Keratinocyte (primary cell): ENCODE results near the gene PRKCSH. TPM values are rescaled to one million over a fixed set of nuclear protein-coding genes. Genes with fewer than 3 reads are reported as not detected.

Experiments
- DNase-seq: peaks from one replicate; pipeline ENCODE4 v3.0.0-alpha.2; 2011; ENCODE audit warnings: low read depth, missing footprints, low spot score
- FAIRE-seq: peaks from 2 replicates; lab custom pipeline; 2011; peaks lifted over from hg19 to GRCh38; lab: Jason Lieb, UNC
- H2AFZ ChIP-seq: 2 replicates; pipeline ENCODE4 v1.6.0; 2012; ENCODE audit warnings: low read length, control low read depth, inconsistent platforms; ENCODE audit not compliant: control insufficient read depth
- H3K27ac ChIP-seq: 2 replicates; pipeline ENCODE4 v1.5.1; 2011; ENCODE audit warnings: low read length; ENCODE audit not compliant: control insufficient read depth, insufficient read depth
- H3K27me3 ChIP-seq: 3 replicates; pipeline ENCODE4 v1.6.0; 2011; ENCODE audit warnings: low read length; ENCODE audit not compliant: control insufficient read depth, insufficient read depth; ENCODE audit errors: extremely low read depth
- H3K36me3 ChIP-seq, 2 experiments: 2 replicates in 1 of 2; 3 replicates in 1 of 2; pipeline ENCODE4 v1.5.1; 2011; ENCODE audit warnings: low read length in 2 of 2, mild to moderate bottlenecking in 1 of 2; ENCODE audit not compliant: control insufficient read depth in 2 of 2, insufficient read depth in 2 of 2; ENCODE audit errors: extremely low read depth in 1 of 2
- H3K4me1 ChIP-seq: 3 replicates; pipeline ENCODE4 v1.5.1; 2011; ENCODE audit warnings: low read length; ENCODE audit not compliant: control insufficient read depth, insufficient read depth; ENCODE audit errors: extremely low read depth
- H3K4me2 ChIP-seq: 3 replicates; pipeline ENCODE4 v1.6.0; 2011; ENCODE audit warnings: low read depth, low read length; ENCODE audit not compliant: control insufficient read depth, insufficient read depth; ENCODE audit errors: extremely low read depth
- H3K4me3 ChIP-seq, 3 experiments: fragments of 200-600 bp in 1 of 3; sonication (generic) in 1 of 3; 2 replicates in 2 of 3; 3 replicates in 1 of 3; pipeline ENCODE4 v1.5.1; 2011 to 2016; ENCODE audit warnings: low read length in 3 of 3, mild to moderate bottlenecking in 3 of 3, control low read depth in 2 of 3, inconsistent platforms in 1 of 3, low read depth in 1 of 3, mixed read lengths in 1 of 3, mixed run types in 1 of 3, moderate library complexity in 1 of 3; ENCODE audit not compliant: control insufficient read depth in 2 of 3, insufficient read depth in 2 of 3; ENCODE audit errors: extremely low read depth in 1 of 3
- H3K79me2 ChIP-seq: 2 replicates; pipeline ENCODE4 v1.6.0; 2012; ENCODE audit warnings: low read length; ENCODE audit not compliant: control insufficient read depth, insufficient read depth
- H3K9ac ChIP-seq: 3 replicates; pipeline ENCODE4 v1.6.0; 2011; ENCODE audit warnings: low read length; ENCODE audit not compliant: control insufficient read depth, insufficient read depth; ENCODE audit errors: extremely low read depth
- H3K9me1 ChIP-seq: 3 replicates; pipeline ENCODE4 v1.6.0; 2011; ENCODE audit warnings: low read length; ENCODE audit not compliant: control insufficient read depth, insufficient read depth; ENCODE audit errors: extremely low read depth
- H3K9me3 ChIP-seq: 2 replicates; pipeline ENCODE4 v1.5.1; 2012; ENCODE audit warnings: low read depth, low read length; ENCODE audit not compliant: control insufficient read depth
- H4K20me1 ChIP-seq: 3 replicates; pipeline ENCODE4 v1.6.0; 2011; ENCODE audit warnings: low read length; ENCODE audit not compliant: control insufficient read depth, insufficient read depth; ENCODE audit errors: extremely low read depth
- EZH2 ChIP-seq: IDR thresholded peaks from one replicate; pipeline ENCODE4 v1.6.1; 2012; ENCODE audit warnings: inconsistent platforms, mild to moderate bottlenecking, low read length, moderate library complexity
- dilution Hi-C: fragments of 300-500 bp; cut with MboI; formaldehyde crosslinking; loops from one replicate; pipeline ENCODE4 v1.7.0; 2020; ENCODE audit warnings: low sequenced_read_pairs; ENCODE audit not compliant: extremely low pct_ligation_motif_present
- polyA plus RNA-seq, 5 experiments: library from polyadenylated mRNA; depleted of rRNA in 3 of 5; stranded (reverse) in 3 of 5; stranded (forward) in 1 of 5; unstranded in 1 of 5; fragments of >200 nt; gene quantifications; 1 replicate in 1 of 5; 2 replicates in 3 of 5; 3 replicates in 1 of 5; pipeline versions ENCODE4 v1.2.1 to v1.2.3, GENCODE V29; 2011 to 2012; ENCODE audit warnings: missing spikeins in 2 of 5, low read depth in 1 of 5, low replicate concordance in 1 of 5
- TF ChIP-seq, protein P1 (sequence below), 3 experiments: IDR thresholded peaks in 1 of 3; conservative IDR thresholded peaks in 1 of 3; optimal IDR thresholded peaks in 1 of 3; 2 replicates in 2 of 3; 3 replicates in 1 of 3; pipeline versions ENCODE3 to v1.5.1; 2011; ENCODE audit warnings: low read length in 3 of 3, mild to moderate bottlenecking in 3 of 3, moderate library complexity in 2 of 3, control low read depth in 1 of 3, inconsistent platforms in 1 of 3; ENCODE audit not compliant: insufficient read depth in 2 of 3; ENCODE audit errors: extremely low read depth in 1 of 3

Gene PRKCSH
- polyA plus RNA-seq, 1 donor (not counting 4 experiments of a cell fraction or from before 2014, with no cell fraction given), result 56.3 TPM

DNA sequence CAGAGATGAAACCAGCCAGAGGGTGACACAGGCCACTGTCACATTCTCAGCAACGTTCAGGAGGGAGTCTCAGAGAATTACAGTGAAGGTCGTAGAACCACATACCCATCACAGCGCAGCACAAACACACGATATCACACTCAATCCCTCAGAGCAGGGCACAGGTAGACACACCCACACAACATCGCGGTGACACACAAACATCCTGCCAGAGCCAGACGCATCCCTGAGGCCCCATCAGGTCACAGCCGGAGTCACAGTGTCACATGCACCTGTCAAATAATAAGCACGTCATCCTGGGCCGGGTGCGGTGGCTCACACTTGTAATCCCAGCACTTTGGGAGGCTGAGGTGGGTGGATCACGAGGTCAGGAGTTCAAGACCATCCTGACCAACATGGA, 28.0 kb downstream of the PRKCSH start:
- dilution Hi-C loops, result no loop called here
- H3K4me2 ChIP-seq, result no peak overlapping the region
- H3K4me3 ChIP-seq, result no peak overlapping the region
- no peaks in the 10 kb centered on the region for H3K9me3 ChIP-seq
- H4K20me1 ChIP-seq, result no peaks in the 10 kb centered on the region
- no peak overlapping the region for H2AFZ ChIP-seq
- H3K4me1 ChIP-seq, result no peaks in the 10 kb centered on the region
- FAIRE-seq, result no peak
- H3K9me1 ChIP-seq, result no peaks in the 10 kb centered on the region
- TF ChIP-seq, protein P1, sequence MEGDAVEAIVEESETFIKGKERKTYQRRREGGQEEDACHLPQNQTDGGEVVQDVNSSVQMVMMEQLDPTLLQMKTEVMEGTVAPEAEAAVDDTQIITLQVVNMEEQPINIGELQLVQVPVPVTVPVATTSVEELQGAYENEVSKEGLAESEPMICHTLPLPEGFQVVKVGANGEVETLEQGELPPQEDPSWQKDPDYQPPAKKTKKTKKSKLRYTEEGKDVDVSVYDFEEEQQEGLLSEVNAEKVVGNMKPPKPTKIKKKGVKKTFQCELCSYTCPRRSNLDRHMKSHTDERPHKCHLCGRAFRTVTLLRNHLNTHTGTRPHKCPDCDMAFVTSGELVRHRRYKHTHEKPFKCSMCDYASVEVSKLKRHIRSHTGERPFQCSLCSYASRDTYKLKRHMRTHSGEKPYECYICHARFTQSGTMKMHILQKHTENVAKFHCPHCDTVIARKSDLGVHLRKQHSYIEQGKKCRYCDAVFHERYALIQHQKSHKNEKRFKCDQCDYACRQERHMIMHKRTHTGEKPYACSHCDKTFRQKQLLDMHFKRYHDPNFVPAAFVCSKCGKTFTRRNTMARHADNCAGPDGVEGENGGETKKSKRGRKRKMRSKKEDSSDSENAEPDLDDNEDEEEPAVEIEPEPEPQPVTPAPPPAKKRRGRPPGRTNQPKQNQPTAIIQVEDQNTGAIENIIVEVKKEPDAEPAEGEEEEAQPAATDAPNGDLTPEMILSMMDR (optimal IDR thresholded peaks at IDR 0.05 in 1 of 3, IDR thresholded peaks at IDR 0.05 in 1 of 3, conservative IDR thresholded peaks at IDR 0.05 in 1 of 3; ENCODE audit: extremely low read depth in 1 of 3, insufficient read depth in 2 of 3, low read length in 3 of 3), result no peak
- no peak for TF ChIP-seq EZH2
- no peak overlapping the region for H3K9ac ChIP-seq
- no peaks in the 10 kb centered on the region for H3K27me3 ChIP-seq
- no peak overlapping the region for H3K27ac ChIP-seq
- no peak for DNase-seq
- H3K79me2 ChIP-seq, result no peaks in the 10 kb centered on the region
- H3K36me3 ChIP-seq, result no peaks in the 10 kb centered on the region

GRCh38 chr19:11464333-11465265, 29.2 kb downstream of the PRKCSH start:
- FAIRE-seq, result peak; percentile 49
- no peaks in the 10 kb centered on the region for H3K9me1 ChIP-seq
- dilution Hi-C loops, result no loop called here

More at GRCh38 chr19:11464333-11465265, 29.2 kb downstream of the PRKCSH start:
- no peak overlapping the region for H3K27ac ChIP-seq
- DNase-seq, result no peak
- no peaks in the 10 kb centered on the region for H3K27me3 ChIP-seq
- no peaks in the 10 kb centered on the region for H3K36me3 ChIP-seq
- H3K9me3 ChIP-seq, result no peaks in the 10 kb centered on the region
- no peak for TF ChIP-seq EZH2
- TF ChIP-seq, protein P1 (optimal IDR thresholded peaks at IDR 0.05 in 1 of 3, IDR thresholded peaks at IDR 0.05 in 1 of 3, conservative IDR thresholded peaks at IDR 0.05 in 1 of 3; ENCODE audit: extremely low read depth in 1 of 3, insufficient read depth in 2 of 3, low read length in 3 of 3), result no peak
- H3K4me2 ChIP-seq, result no peak overlapping the region
- no peaks in the 10 kb centered on the region for H4K20me1 ChIP-seq
- H3K4me1 ChIP-seq, result no peaks in the 10 kb centered on the region
- no peak overlapping the region for H2AFZ ChIP-seq
- H3K79me2 ChIP-seq, result no peaks in the 10 kb centered on the region
- H3K9ac ChIP-seq, result no peak overlapping the region
- no peak overlapping the region for H3K4me3 ChIP-seq
